Body of pancreas (tissue), 4 donors: Measurements from ENCODE around the gene MYRFL. TPM values are rescaled to one million over a fixed set of nuclear protein-coding genes. Genes with fewer than 3 reads are reported as not detected.

Experiments
- ATAC-seq: fragments of 150-250 bp; one replicate; pipeline ENCODE4 v1.9.1; 2016
- DNase-seq, 4 donors: peaks; one replicate each; pipeline ENCODE4 v3.0.0-alpha.2; 2019
- H3K27ac ChIP-seq, 4 donors: fragments of 200-600 bp; sonication (generic); 1 replicate in 3 of 4; 2 replicates in 1 of 4; pipeline versions ENCODE4 v1.5.1 to v1.6.1; 2016 to 2019; ENCODE audit warnings: mild to moderate bottlenecking in 1 of 4, mixed read lengths in 1 of 4, moderate library complexity in 1 of 4
- H3K27me3 ChIP-seq, 2 donors: fragments of 200-600 bp; sonication (generic); one replicate each; pipeline ENCODE4 v1.6.0; 2016; ENCODE audit warnings: mild to moderate bottlenecking in 1 of 2
- H3K36me3 ChIP-seq, 2 donors: fragments of 200-600 bp; sonication (generic); replicated peaks in 1 of 2; 2 replicates each; pipeline ENCODE4 v1.5.1; 2016; ENCODE audit warnings: low read depth in 2 of 2; ENCODE audit not compliant: insufficient read depth in 1 of 2
- H3K4me1 ChIP-seq: fragments of 200-600 bp; sonication (generic); one replicate; pipeline ENCODE4 v1.6.0; 2016
- H3K4me3 ChIP-seq, 2 donors: fragments of 200-600 bp; sonication (generic); 1 replicate in 1 of 2; 2 replicates in 1 of 2; pipeline ENCODE4 v1.5.1; 2016 to 2019
- H3K9me3 ChIP-seq, 3 donors: fragments of 200-600 bp; sonication (generic); 1 replicate in 2 of 3; 2 replicates in 1 of 3; pipeline ENCODE4 v1.5.1; 2016
- POLR2A ChIP-seq, 3 donors: fragments of 450-650 bp; IDR thresholded peaks; one replicate each; pipeline ENCODE4 v1.6.1; 2016; ENCODE audit warnings: antibody characterized with exemption in 3 of 3, mild to moderate bottlenecking in 2 of 3
- WGBS, 2 donors: methylation state at CpG; one replicate each; pipeline ENCODE4 v1.1.5; 2017; 5-methylcytosine and 5-hydroxymethylcytosine counted together
- intact Hi-C: fragments of 100-400 bp; cut with DNase I; formaldehyde crosslinking; loops from one replicate; pipeline ENCODE4 v1.15.1; 2023
- total RNA-seq, 2 donors: library from RNA; depleted of rRNA; stranded (reverse); fragments of >200 nt; gene quantifications; one replicate each; pipeline ENCODE4 v1.1.0, GENCODE V29; 2016
- TF ChIP-seq, protein P1 (sequence below), 7 experiments: fragments of 450-650 bp in 4 of 7; fragments of 200-600 bp in 3 of 7; sonication (generic) in 3 of 7; IDR thresholded peaks; one replicate each; pipeline ENCODE4 v1.5.1; 2016 to 2019; ENCODE audit warnings: antibody characterized with exemption in 7 of 7

Gene MYRFL
- total RNA-seq, 2 donors from 2014 or later, result under 0.01 to 0.52 TPM

DNA sequence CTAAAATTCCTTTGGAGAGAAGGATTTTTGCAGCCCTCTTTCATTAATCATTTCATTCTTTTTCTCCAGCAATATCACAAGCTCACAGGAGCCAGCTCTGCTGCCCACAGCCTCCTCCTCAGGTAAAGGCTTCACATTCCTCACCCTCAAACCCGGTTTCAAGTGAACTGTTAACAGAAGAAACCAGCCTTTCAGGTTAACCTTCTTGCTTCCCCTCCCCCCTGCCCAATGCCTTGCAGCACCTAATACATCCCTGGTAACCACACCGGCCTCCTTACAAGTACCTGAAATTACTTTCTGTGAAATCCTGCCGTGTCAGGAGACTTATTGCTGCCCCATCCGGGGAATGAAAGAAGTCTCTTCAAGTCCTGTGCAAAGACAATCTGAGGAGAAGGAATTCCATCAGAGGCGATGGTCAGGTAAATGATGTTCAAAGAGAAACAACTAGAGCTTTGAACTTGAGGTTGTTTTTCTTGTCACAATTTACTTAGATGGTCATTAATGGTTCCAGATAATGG is 111.2 kb downstream of the MYRFL start:
- H3K4me3 ChIP-seq, result no peak overlapping the region
- H3K36me3 ChIP-seq, result no peaks in the 10 kb centered on the region
- no peak for ATAC-seq
- H3K9me3 ChIP-seq, result no peaks in the 10 kb centered on the region
- no peak for DNase-seq
- H3K4me1 ChIP-seq, result no peaks in the 10 kb centered on the region
- H3K27me3 ChIP-seq, result no peaks in the 10 kb centered on the region
- intact Hi-C loops, result no loop called here
- WGBS, 2 donors, result 38 to 47% methylated on average over 5 of the region's 5 CpGs
- TF ChIP-seq POLR2A (IDR thresholded peaks at IDR 0.05), result no peak
- TF ChIP-seq, protein P1, sequence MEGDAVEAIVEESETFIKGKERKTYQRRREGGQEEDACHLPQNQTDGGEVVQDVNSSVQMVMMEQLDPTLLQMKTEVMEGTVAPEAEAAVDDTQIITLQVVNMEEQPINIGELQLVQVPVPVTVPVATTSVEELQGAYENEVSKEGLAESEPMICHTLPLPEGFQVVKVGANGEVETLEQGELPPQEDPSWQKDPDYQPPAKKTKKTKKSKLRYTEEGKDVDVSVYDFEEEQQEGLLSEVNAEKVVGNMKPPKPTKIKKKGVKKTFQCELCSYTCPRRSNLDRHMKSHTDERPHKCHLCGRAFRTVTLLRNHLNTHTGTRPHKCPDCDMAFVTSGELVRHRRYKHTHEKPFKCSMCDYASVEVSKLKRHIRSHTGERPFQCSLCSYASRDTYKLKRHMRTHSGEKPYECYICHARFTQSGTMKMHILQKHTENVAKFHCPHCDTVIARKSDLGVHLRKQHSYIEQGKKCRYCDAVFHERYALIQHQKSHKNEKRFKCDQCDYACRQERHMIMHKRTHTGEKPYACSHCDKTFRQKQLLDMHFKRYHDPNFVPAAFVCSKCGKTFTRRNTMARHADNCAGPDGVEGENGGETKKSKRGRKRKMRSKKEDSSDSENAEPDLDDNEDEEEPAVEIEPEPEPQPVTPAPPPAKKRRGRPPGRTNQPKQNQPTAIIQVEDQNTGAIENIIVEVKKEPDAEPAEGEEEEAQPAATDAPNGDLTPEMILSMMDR (IDR thresholded peaks at IDR 0.05), result no peak
- H3K27ac ChIP-seq, result no peak overlapping the region

DNA sequence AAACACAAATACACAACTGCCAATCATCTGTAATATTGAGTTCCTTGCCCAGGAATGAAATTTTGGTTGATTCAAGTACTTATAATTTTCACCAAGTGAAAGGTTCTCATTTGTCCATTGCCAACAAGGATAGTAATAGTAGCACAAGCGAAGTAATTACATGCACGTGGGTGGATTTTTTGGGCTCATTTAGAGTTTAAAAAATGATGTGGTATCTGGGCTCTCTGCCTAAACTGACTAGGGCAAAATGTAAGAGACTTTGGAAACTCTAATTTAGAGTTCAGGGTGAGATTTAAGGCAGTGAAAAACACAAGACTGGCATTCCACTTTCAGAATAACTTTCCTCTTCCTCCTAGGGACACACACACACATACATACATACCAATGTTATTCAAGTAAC is 111.7 kb downstream of the MYRFL start:
- ATAC-seq, result no peak
- Histone ChIP-seq H3K27ac (no peak overlapping the region), H3K4me3 (no peak overlapping the region), H3K4me1 (no peaks in the 10 kb centered on the region), H3K9me3 (no peaks in the 10 kb centered on the region), H3K36me3 (no peaks in the 10 kb centered on the region), H3K27me3 (no peaks in the 10 kb centered on the region)
- WGBS, 2 donors, result 49% methylated on average over 2 of the region's 2 CpGs
- TF ChIP-seq, protein P1 (IDR thresholded peaks at IDR 0.05), result no peak
- TF ChIP-seq POLR2A (IDR thresholded peaks at IDR 0.05), result no peak
- no peak for DNase-seq
- intact Hi-C loops, result no loop called here

DNA sequence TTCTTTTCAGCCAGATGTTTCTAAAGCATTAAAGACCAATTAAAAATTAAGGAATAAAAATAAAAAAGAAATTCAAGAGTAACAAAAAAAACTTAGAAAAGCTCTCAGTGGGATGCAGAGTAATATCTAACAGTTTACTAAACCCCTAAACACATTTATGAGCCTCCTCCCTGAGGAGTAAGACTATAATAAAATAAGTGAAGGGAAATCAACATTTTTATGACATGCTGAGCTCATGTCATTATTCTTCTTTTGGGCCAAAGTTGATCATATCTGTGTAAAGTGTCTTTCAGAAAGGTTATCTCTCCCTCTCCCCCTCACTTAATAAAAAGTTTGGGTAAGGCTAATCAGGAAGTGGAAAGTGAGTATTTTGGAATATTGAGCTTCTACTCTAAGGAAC is 122.1 kb downstream of the MYRFL start:
- intact Hi-C loops, result no loop called here
- Histone ChIP-seq H3K27ac (no peak overlapping the region), H3K4me3 (no peak overlapping the region), H3K9me3 (no peaks in the 10 kb centered on the region), H3K36me3 (no peaks in the 10 kb centered on the region), H3K4me1 (no peaks in the 10 kb centered on the region), H3K27me3 (no peaks in the 10 kb centered on the region)
- TF ChIP-seq, protein P1 (IDR thresholded peaks at IDR 0.05), result no peak
- TF ChIP-seq POLR2A (IDR thresholded peaks at IDR 0.05), result no peak
- ATAC-seq (no peak), DNase-seq (no peak)

DNA sequence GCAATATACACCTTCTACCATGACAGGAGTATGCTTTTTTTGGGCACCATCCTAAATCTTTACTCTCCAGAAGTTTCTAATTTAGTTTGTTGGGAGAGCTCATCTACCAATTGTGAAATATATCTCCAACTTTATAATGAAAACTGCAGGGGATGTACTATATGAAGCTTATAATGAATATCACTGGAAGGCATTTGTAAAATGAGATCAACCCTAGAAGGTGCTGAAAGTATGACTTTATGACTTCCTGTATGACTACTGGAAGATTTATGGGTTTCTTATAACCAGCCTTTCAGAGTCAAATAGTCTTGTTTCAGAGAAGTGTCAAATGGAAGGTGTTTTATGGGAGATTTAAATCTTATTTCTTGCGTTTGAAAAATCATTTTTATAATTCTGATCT is 122.9 kb downstream of the MYRFL start:
- DNase-seq, result no peak
- Histone ChIP-seq H3K27ac (no peak overlapping the region), H3K4me1 (no peaks in the 10 kb centered on the region), H3K27me3 (no peaks in the 10 kb centered on the region), H3K36me3 (no peaks in the 10 kb centered on the region), H3K4me3 (no peak overlapping the region), H3K9me3 (no peaks in the 10 kb centered on the region)
- no peak for ATAC-seq
- intact Hi-C loops, result no loop called here
- WGBS, 2 donors, result 36 to 56% methylated on average over 1 of the region's 1 CpG
- TF ChIP-seq, protein P1 (IDR thresholded peaks at IDR 0.05), result no peak
- TF ChIP-seq POLR2A (IDR thresholded peaks at IDR 0.05), result no peak

DNA sequence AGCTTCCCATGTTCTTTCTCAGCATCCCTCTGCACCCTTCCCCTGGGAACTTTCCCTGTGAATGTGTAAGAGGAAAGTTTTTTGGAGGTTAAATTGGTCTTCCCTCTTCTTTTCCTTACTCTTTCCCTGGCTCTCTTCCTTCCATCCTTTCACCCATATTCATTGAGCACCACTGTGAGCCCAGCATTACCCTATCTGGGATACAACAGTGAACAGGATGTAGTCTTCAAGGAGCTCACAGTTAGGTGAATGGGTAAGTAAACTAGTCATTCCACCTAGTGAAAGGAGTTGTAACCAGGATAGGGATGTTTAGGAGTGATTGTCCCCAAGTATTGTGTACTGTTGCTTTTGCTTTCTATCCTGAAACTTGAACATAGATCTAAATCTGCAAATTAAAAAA is 123.8 kb downstream of the MYRFL start:
- intact Hi-C loops, result no loop called here
- H3K4me1 ChIP-seq, result no peaks in the 10 kb centered on the region
- no peaks in the 10 kb centered on the region for H3K27me3 ChIP-seq
- no peak for DNase-seq
- TF ChIP-seq, protein P1 (IDR thresholded peaks at IDR 0.05), result no peak
- no peaks in the 10 kb centered on the region for H3K36me3 ChIP-seq
- no peak for ATAC-seq
- no peaks in the 10 kb centered on the region for H3K9me3 ChIP-seq
- no peak overlapping the region for H3K27ac ChIP-seq
- no peak overlapping the region for H3K4me3 ChIP-seq
